ENCODE measurements around the gene YY1.

Gene YY1

DNA sequence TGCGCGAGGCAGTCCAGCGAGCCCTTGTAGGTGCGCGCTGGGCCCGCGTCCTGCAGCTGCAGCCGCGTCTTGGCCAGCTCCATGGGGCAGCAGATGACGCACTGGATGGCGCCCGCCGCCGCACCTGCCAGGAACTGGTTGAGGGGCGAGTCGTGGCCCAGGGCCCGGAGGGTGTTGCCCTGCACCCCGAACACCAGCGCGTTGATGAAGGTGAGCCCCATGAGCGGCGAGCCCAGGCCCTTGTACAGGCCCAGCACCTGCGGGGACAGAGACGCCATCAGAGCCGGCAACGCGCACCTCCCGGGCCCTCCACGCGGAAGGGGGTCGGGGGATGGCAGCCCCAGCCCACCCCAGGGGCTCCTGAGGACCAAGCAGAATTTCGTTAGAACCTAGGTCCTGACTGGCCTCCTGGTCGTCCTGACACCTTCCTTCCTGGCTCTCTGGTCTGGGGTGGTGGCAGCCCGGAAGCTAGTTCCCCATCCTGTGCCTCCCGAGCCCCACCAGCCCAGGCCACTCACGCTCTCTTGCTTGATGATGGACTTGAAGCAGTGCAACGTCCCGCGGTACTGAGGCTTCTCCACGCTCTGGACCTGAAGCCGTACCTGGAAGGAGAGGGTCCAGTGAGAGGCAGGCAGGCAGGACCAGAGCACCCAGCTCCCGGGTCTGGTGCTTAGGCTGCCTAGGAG, 54.0 kb downstream of the YY1 start:
- no peak for TF ChIP-seq POLR2A (IDR thresholded peaks at IDR 0.05; ENCODE audit: extremely low read depth, insufficient read length)
- TF ChIP-seq MYC (IDR thresholded peaks at IDR 0.05; ENCODE audit: low read depth, low read length): no peak
- TF ChIP-seq, protein P1, sequence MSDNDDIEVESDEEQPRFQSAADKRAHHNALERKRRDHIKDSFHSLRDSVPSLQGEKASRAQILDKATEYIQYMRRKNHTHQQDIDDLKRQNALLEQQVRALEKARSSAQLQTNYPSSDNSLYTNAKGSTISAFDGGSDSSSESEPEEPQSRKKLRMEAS (IDR thresholded peaks at IDR 0.05; ENCODE audit: low read depth, low read length): no peak
- H3K4me3 ChIP-seq (ENCODE audit: low read depth, low read length): no peak overlapping the region
- no peak for DNase-seq (ENCODE audit: low read depth)

DNA sequence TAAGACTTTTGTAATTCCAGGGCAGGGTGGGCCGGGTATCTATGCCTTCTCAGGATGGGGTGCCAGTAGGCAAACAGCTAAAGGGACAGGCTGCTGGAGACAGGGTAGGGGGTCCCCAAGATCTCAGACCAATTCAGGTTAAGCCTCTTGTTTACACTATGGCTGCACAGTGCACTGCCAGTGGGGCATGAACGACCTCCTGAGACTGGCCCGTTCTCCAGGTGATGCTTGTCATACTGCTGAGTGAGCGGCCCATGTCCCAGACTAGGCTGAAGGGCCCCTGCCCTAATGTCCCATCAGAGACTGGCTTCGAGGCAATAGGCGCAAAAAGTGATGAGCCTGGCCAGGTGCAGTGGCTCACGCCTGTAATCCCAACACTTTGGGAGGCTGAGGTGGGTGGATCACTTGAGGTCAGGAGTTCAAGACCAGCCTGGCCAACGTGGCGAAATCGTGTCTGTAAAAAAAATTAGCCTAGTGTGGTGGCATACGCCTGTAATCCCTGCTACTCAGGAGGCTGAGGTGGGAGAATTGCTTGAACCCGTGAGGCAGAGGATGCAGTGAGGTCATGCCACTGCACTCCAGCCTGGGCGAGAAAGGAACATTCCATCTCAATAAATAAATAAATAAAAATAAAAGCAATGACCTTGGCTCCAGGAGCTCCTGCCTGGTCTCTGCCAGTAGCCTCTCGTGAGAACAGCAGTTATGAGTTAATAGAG, 54.7 kb downstream of the YY1 start:
- TF ChIP-seq POLR2A (IDR thresholded peaks at IDR 0.05; ENCODE audit: extremely low read depth, insufficient read length) (no peak), MYC (IDR thresholded peaks at IDR 0.05; ENCODE audit: low read depth, low read length) (no peak)
- TF ChIP-seq, protein P1 (IDR thresholded peaks at IDR 0.05; ENCODE audit: low read depth, low read length): no peak
- TF ChIP-seq, protein P2, sequence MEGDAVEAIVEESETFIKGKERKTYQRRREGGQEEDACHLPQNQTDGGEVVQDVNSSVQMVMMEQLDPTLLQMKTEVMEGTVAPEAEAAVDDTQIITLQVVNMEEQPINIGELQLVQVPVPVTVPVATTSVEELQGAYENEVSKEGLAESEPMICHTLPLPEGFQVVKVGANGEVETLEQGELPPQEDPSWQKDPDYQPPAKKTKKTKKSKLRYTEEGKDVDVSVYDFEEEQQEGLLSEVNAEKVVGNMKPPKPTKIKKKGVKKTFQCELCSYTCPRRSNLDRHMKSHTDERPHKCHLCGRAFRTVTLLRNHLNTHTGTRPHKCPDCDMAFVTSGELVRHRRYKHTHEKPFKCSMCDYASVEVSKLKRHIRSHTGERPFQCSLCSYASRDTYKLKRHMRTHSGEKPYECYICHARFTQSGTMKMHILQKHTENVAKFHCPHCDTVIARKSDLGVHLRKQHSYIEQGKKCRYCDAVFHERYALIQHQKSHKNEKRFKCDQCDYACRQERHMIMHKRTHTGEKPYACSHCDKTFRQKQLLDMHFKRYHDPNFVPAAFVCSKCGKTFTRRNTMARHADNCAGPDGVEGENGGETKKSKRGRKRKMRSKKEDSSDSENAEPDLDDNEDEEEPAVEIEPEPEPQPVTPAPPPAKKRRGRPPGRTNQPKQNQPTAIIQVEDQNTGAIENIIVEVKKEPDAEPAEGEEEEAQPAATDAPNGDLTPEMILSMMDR (IDR thresholded peaks at IDR 0.05; ENCODE audit: low read depth, low read length): no peak
- H3K4me3 ChIP-seq (ENCODE audit: low read depth, low read length): no peak overlapping the region
- no peak for DNase-seq (ENCODE audit: low read depth)

DNA sequence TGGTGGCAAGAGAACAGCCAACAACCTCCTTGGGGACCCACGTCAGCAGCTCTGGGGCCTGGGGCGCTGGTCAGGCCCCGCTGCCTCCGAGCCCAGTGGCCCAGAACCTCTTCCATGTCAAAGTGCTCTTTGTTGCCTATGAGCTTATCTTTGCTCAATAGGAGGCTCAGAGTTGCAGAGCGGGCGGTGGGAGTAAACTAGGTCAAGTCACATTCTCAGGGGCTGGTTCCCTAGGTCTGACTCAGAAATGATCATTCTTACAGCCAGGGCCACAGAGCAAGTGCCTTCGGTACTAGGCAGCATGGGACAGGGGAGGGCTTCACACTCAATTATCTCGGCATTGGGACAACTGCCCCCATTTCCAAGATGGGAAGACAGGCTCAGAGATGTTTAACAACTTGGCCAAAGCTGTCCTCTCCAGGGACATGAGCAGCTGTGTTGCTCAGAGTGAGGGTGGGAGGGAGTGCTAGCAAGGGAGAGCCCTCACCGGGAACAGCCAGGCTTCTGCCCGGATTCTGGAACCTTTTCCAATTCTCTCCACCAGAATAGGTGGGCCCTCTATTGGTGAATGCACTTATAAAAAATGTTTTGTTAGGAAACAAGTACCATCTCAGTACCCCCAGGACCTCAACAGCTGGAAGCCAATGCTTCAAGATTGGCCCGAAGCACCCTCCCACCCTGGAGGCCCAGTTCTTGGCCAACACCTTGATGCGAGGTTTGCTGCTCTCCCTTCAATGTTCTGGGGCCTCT, 55.4 kb downstream of the YY1 start:
- TF ChIP-seq, protein P1 (IDR thresholded peaks at IDR 0.05; ENCODE audit: low read depth, low read length): no peak
- TF ChIP-seq, protein P2 (IDR thresholded peaks at IDR 0.05; ENCODE audit: low read depth, low read length): no peak
- TF ChIP-seq POLR2A (IDR thresholded peaks at IDR 0.05; ENCODE audit: extremely low read depth, insufficient read length) (no peak), MYC (IDR thresholded peaks at IDR 0.05; ENCODE audit: low read depth, low read length) (no peak)
- H3K4me3 ChIP-seq (ENCODE audit: low read depth, low read length): no peak overlapping the region
- DNase-seq (ENCODE audit: low read depth): no peak

DNA sequence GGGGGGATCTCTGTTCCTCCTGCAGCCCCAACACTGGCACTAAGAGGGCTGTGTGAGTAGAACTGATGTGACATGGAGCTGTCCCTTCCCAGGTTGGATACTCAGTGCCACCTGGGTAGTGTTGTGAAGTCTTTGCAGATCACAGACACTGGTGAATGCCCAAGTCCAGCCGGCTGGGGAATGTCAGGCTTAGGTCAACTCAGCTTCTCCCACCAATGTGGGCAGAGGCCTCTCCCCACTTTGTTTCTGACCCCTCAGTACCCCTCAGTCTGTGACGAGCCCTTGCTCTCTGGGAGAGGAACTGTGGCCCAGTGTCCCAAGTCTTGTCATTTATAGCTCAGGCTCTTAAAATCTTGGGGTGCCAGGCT, 56.0 kb downstream of the YY1 start:
- no peak overlapping the region for H3K4me3 ChIP-seq (ENCODE audit: low read depth, low read length)
- TF ChIP-seq, protein P1 (IDR thresholded peaks at IDR 0.05; ENCODE audit: low read depth, low read length): no peak
- TF ChIP-seq MYC (IDR thresholded peaks at IDR 0.05; ENCODE audit: low read depth, low read length) (no peak), POLR2A (IDR thresholded peaks at IDR 0.05; ENCODE audit: extremely low read depth, insufficient read length) (no peak)
- TF ChIP-seq, protein P2 (IDR thresholded peaks at IDR 0.05; ENCODE audit: low read depth, low read length): no peak
- DNase-seq (ENCODE audit: low read depth): no peak

DNA sequence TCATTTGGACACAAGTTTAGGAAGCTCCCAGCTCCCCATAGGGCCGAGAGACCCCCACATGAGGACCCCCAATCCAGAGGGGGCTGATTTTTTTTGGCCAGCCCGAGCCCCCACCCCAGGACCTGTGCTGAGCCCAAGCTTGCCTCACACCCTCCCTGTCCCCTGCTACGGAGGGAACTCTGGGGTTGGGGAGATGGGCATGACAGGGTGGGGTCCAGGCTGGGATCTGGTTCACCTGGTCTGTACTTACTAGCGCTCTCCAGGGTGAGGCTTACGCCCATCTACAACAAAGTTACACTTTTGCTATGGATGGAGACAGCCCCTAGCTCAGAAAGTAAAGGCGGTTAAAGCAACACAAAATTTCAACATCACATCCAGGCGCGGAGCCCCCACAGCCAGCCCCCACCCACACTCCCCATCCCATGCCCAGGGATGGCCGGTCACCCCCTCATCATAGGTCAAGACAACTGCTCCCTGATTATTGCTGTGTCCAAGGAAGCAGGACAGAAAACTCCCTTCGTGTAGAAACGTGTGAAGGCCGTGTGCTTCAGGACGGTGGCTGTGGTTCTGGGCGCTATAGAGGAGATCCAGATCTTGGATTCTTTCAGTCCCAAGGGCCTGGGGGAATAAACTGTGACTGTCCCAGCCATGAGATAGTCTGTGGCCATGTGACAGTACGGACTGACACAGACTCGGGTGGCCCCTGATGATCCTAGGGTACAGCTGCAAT, 56.6 kb downstream of the YY1 start:
- TF ChIP-seq MYC (IDR thresholded peaks at IDR 0.05; ENCODE audit: low read depth, low read length) (no peak), POLR2A (IDR thresholded peaks at IDR 0.05; ENCODE audit: extremely low read depth, insufficient read length) (no peak)
- TF ChIP-seq, protein P1 (IDR thresholded peaks at IDR 0.05; ENCODE audit: low read depth, low read length): no peak
- TF ChIP-seq, protein P2 (IDR thresholded peaks at IDR 0.05; ENCODE audit: low read depth, low read length): no peak
- H3K4me3 ChIP-seq (ENCODE audit: low read depth, low read length): no peak overlapping the region
- no peak for DNase-seq (ENCODE audit: low read depth)
